Endothelial cell (in vitro differentiated cells): ENCODE data around the gene INSYN2A. TPM values are rescaled to one million over a fixed set of nuclear protein-coding genes. Genes with fewer than 3 reads are reported as not detected.
A peak's percentile ranks its signal among the peaks of the same experiment; 100 is the strongest.

Experiments used
- DNase-seq: peaks from one replicate; pipeline ENCODE4 v3.0.0; 2021; ENCODE audit warnings: low spot score
- H3K27ac Mint-ChIP-seq: one replicate; pipeline ENCODE4 v1.8.0; 2021; ENCODE audit warnings: mixed read lengths, inconsistent platforms; ENCODE audit not compliant: unreplicated experiment
- H3K27me3 Mint-ChIP-seq: one replicate; pipeline ENCODE4 v1.8.0; 2021; ENCODE audit warnings: mild to moderate bottlenecking, moderate library complexity, mixed read lengths, inconsistent platforms; ENCODE audit not compliant: unreplicated experiment
- H3K36me3 Mint-ChIP-seq: one replicate; pipeline ENCODE4 v1.8.0; 2021; ENCODE audit warnings: mild to moderate bottlenecking, low read depth, mixed read lengths, inconsistent platforms; ENCODE audit not compliant: unreplicated experiment
- H3K4me1 Mint-ChIP-seq: one replicate; pipeline ENCODE4 v1.8.0; 2021; ENCODE audit warnings: mild to moderate bottlenecking, mixed read lengths, inconsistent platforms; ENCODE audit not compliant: unreplicated experiment
- H3K4me3 Mint-ChIP-seq: one replicate; pipeline ENCODE4 v1.8.0; 2021; ENCODE audit warnings: mild to moderate bottlenecking, mixed read lengths, inconsistent platforms; ENCODE audit not compliant: unreplicated experiment
- H3K9me3 Mint-ChIP-seq: one replicate; pipeline ENCODE4 v1.8.0; 2021; ENCODE audit warnings: mixed read lengths, inconsistent platforms; ENCODE audit not compliant: unreplicated experiment
- total RNA-seq: library from RNA; stranded (reverse); fragmentation: NEBNext Ultra II Directional; extraction: Animal tissue kit (Norgen Biotek cat#: 25700); gene quantifications from one replicate; pipeline ENCODE4 v1.2.1, GENCODE V29; 2021; ENCODE audit not compliant: unreplicated experiment
- TF ChIP-seq, protein P1 (sequence below): fragments of 200-600 bp; sonication (generic); IDR thresholded peaks from one replicate; pipeline ENCODE4 v1.5.0; 2021; ENCODE audit warnings: antibody characterized with exemption; ENCODE audit not compliant: unreplicated experiment

The INSYN2A gene
- total RNA-seq, 1 donor from 2014 or later = 1.7 TPM

DNA sequence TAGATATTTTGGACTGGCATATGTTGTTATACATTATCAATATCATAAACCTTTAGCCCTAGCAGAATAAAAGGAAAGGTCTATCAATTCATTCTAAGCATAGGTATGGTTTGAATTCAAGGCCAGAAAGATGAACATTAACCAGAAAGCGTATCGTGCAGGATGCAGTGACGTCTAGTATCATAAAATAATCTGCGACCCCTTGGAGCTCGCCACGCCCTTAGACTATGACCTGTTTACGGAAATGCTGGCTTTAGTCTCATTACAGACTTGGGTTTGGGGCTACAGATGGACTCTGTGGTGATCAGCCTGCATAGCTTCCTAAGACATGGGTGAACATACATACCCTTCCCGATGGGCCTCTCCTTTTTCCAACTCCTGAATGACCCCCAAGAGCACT is 21.5 kb downstream of the INSYN2A start:
- TF ChIP-seq, protein P1, sequence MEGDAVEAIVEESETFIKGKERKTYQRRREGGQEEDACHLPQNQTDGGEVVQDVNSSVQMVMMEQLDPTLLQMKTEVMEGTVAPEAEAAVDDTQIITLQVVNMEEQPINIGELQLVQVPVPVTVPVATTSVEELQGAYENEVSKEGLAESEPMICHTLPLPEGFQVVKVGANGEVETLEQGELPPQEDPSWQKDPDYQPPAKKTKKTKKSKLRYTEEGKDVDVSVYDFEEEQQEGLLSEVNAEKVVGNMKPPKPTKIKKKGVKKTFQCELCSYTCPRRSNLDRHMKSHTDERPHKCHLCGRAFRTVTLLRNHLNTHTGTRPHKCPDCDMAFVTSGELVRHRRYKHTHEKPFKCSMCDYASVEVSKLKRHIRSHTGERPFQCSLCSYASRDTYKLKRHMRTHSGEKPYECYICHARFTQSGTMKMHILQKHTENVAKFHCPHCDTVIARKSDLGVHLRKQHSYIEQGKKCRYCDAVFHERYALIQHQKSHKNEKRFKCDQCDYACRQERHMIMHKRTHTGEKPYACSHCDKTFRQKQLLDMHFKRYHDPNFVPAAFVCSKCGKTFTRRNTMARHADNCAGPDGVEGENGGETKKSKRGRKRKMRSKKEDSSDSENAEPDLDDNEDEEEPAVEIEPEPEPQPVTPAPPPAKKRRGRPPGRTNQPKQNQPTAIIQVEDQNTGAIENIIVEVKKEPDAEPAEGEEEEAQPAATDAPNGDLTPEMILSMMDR = no peak
- Mint-ChIP-seq H3K27me3 (peaks cover 4% of the 10 kb centered on the region), H3K4me3 (no peak overlapping the region), H3K9me3 (no peaks in the 10 kb centered on the region), H3K27ac (no peak overlapping the region), H3K36me3 (peaks cover 18% of the 10 kb centered on the region), H3K4me1 (no peaks in the 10 kb centered on the region)
- DNase-seq = no peak

DNA sequence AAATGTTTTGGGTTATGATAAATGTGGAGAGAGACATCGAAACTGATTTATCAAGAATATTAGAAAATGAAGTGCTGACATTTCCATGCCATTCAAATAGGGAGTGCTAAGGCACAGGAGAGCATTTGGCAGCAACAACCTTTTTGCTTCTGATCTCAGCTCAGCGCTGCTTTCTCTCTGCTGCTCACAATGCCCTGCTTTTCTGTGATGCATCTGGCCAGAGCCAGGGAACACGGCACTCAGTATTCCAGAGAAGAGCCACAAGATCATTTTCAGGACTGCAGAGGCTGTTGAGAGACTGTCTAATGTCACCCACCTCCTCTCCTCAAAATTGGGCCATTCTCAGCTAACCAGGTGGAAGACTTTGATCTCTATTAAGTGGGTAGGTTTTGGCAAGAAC is 28.1 kb downstream of the INSYN2A start:
- Mint-ChIP-seq H3K4me1 (peaks cover 9% of the 10 kb centered on the region), H3K27ac (peak overlapping the region; percentile 48), H3K9me3 (no peaks in the 10 kb centered on the region), H3K36me3 (peaks cover 3% of the 10 kb centered on the region), H3K4me3 (no peak overlapping the region), H3K27me3 (peaks cover 4% of the 10 kb centered on the region)
- TF ChIP-seq, protein P1 = no peak
- DNase-seq = no peak

DNA sequence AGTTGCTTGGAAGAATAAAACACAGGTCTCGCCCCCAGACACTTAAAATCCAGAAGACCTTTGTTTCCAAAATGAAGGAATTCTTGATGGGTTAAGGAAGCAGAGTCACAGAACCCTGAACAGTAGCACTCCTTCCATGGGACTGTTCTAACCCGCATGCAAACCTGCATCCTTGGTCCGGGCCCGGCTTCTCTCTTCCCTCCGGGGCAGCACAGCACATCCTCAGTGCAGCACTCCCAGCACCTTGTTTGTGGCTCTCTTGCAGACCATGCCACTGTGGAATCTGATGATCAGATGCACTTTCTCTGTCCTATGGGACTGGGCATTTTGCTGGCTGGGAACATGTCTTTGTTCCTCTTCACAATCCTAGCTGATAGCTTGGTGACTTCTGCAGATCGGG is 33.5 kb downstream of the INSYN2A start:
- Mint-ChIP-seq H3K27me3 (peaks cover 2% of the 10 kb centered on the region), H3K4me1 (peaks cover 10% of the 10 kb centered on the region), H3K9me3 (no peaks in the 10 kb centered on the region), H3K4me3 (no peak overlapping the region), H3K27ac (no peak overlapping the region), H3K36me3 (no peaks in the 10 kb centered on the region)
- no peak for DNase-seq
- TF ChIP-seq, protein P1 = no peak

DNA sequence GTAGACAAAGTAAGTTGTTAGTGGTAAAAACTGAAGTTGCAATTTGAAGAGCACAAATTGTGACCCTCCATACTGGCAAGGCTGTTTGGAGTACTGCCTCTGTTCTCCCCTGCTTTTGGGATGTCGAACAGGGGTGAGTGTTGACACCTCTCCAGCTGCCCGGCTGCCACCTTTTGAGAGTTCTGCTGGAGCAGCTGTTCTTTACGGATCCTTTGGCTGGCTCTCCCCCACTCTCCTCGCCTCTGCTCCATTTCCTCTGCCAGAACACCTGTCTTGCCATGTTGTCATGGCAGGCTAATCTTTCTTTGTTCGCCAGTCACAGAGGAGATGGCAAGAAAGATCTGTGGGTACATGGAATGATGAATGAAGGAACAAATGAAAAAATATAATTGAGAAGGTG is 34.9 kb downstream of the INSYN2A start:
- Mint-ChIP-seq H3K4me1 (peaks cover 10% of the 10 kb centered on the region), H3K36me3 (no peaks in the 10 kb centered on the region), H3K27ac (no peak overlapping the region), H3K4me3 (no peak overlapping the region), H3K9me3 (no peaks in the 10 kb centered on the region), H3K27me3 (no peaks in the 10 kb centered on the region)
- DNase-seq = no peak
- TF ChIP-seq, protein P1 = no peak

DNA sequence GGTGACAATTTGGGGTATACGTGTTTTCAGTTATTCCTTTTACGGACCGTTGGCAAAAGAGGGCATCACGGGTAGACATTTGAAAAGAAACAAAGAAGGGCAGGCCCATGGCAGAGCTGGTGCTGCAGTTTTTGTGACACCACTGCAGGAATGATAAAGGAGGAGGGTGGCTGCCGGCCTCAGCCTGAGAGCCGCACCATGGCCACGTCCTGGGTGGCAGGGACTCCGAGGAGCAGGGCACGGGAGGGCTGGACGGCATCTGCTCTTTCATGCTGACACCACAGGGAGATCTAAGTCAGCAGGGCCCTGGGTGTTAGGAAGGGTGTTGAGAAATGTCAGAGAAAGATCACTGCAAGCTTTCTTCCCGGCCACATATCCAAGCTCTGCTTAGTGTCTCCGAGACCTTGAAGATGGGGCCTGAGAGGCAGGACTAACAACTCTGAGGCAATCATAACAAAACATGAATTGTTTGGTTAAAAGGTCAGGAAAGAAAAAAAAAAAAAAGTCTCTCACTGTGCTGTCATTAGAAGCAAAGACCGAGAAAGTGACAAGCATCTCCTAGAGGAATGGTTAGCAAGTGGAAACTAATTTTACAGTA is 36.6 kb downstream of the INSYN2A start:
- TF ChIP-seq, protein P1 = no peak
- Mint-ChIP-seq H3K4me3 (no peak overlapping the region), H3K27me3 (no peaks in the 10 kb centered on the region), H3K4me1 (peaks cover 6% of the 10 kb centered on the region), H3K27ac (no peak overlapping the region), H3K9me3 (no peaks in the 10 kb centered on the region), H3K36me3 (no peaks in the 10 kb centered on the region)
- no peak for DNase-seq
